ENCODE measurements around the gene OR6S1.
"Not testable (repeated sequence)": the region's sequence is repeated elsewhere in the genome, so short reads cannot be mapped to it uniquely, and the experiment has no call there.

Gene OR6S1

GRCh38 chr14:20671597-20672283 is 30.2 kb upstream of the OR6S1 start:
- no peak for TF ChIP-seq CTCF (IDR thresholded peaks at IDR 0.05; ENCODE audit: low read depth, low read length)
- DNase-seq (ENCODE audit: low read depth in 2 of 2) = no peak
- H3K4me3 ChIP-seq (replicated peaks in 1 of 2; ENCODE audit: low read depth in 2 of 2, low read length in 2 of 2) = no peak overlapping the region

DNA sequence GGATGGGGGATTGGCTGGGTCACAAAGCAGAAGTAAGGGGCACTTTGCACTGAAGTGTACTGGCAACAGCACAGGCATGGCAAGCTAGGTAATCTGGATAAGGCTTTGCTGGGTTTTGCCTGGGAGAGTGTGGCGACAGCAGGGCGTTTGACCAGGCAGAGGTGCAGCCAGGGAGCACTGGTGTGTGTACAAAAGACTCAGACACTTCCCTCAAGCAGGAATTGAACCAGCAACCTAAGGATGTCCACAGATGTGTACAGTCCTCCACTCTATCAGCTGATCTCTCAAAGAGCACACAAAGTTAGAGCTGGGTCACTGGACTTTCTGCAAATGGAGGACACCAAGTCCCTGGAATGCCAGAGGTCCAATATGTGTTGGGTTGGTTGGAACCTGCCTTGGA is 27.5 kb upstream of the OR6S1 start:
- peak in 1 of 2 donors; percentile 21 for DNase-seq (ENCODE audit: low read depth in 2 of 2)
- H3K4me3 ChIP-seq (replicated peaks in 1 of 2; ENCODE audit: low read depth in 2 of 2, low read length in 2 of 2) = no peak overlapping the region
- no peak for TF ChIP-seq CTCF (IDR thresholded peaks at IDR 0.05; ENCODE audit: low read depth, low read length)

DNA sequence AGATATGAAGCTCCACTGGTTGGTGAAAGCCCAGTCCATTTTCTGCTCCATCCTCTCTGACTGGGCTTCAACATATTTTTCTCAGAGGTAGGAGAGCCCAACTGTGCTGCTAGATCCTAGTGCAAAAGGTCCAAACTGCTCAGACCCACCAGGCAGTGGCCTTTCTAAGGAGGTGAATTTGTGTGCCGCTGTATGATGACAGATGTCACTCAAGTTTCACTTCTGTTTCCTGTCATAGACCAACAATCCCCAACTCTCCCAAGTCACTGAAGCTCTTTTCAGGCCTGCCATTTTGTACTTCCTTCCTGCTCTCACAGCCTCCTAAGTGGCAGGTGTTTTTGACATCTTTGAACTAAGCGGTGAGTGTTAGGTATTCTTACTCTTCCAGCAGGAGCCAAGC is 26.5 kb upstream of the OR6S1 start:
- no peak for TF ChIP-seq CTCF (IDR thresholded peaks at IDR 0.05; ENCODE audit: low read depth, low read length)
- DNase-seq (ENCODE audit: low read depth in 2 of 2) = no peak
- H3K4me3 ChIP-seq (replicated peaks in 1 of 2; ENCODE audit: low read depth in 2 of 2, low read length in 2 of 2) = no peak overlapping the region

DNA sequence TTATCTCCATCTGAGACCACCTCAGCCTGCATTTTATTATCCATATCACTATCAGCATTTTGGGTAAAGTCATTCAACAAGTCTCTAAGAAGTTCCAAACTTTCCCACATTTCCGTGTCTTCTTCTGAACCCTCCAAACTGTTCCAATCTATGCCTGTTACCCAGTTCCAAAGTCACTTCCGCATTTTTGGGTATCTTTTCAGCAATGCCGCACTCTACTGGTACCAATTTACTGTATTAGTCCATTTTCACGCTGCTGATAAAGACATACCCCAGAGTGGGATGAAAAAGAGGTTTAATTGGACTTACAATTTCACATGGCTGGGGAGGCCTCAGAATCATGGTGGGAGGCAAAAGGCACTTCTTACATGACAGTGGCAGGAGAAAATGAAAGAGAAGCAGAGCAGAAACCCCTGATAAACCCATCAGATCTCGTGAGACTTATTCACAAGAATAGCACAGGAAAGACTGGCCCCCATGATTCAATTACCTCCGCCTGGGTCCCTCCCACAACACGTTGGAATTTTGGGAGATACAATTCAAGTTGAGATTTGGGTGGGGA is 25.0 kb upstream of the OR6S1 start:
- not testable (repeated sequence) for DNase-seq (ENCODE audit: low read depth in 2 of 2); H3K4me3 ChIP-seq (replicated peaks in 1 of 2; ENCODE audit: low read depth in 2 of 2, low read length in 2 of 2)

DNA sequence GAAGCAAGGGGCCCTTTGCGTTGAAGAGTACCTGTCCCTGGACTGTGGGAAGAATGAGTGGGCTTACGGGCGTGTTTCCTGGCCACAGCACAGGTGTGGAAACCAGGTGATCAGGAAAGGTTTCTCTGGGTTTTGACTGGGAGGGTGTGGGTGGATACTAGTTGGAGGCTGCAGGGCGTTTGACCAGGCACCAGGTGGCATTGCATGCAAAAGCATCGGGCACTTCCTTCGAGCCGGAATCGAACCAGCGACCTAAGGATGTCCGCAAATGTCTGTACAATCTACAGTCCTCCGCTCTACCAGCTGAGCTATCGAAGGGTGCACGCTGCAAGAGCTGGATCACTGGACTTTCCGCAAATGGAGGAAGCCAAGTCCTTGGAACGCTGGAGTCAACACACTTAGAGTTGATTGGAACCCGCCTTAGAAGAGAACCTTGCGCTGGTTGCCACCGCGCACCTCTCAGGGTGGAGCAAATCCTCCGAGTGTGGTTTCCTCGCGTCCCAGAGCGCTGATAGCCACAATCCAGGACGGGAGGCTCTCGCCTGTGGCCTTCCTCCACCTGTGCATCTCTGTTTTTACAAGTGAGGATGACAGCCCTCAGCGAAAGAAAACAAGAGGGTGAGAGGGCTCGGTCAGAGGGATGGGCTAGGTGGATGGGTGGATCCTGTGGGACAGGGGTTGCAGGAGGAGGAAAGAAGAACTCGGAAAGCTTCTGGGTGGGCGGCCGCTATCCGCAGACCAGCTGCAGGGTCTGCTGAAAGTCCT is 21.7 kb upstream of the OR6S1 start:
- TF ChIP-seq CTCF (IDR thresholded peaks at IDR 0.05; ENCODE audit: low read depth, low read length) = peak; percentile 49
- DNase-seq (ENCODE audit: low read depth in 2 of 2) = peak; percentile 62 to 90
- H3K4me3 ChIP-seq (replicated peaks in 1 of 2; ENCODE audit: low read depth in 2 of 2, low read length in 2 of 2) = peak overlapping the region in 1 of 2 donors; percentile 44

- TF ChIP-seq CTCF (IDR thresholded peaks at IDR 0.05; ENCODE audit: low read depth, low read length) = no peak
- no peak overlapping the region for H3K4me3 ChIP-seq (replicated peaks in 1 of 2; ENCODE audit: low read depth in 2 of 2, low read length in 2 of 2)
- DNase-seq (ENCODE audit: low read depth in 2 of 2) = no peak
Observed at GRCh38 chr14:20661197-20661596, 19.7 kb upstream of the OR6S1 start.

DNA sequence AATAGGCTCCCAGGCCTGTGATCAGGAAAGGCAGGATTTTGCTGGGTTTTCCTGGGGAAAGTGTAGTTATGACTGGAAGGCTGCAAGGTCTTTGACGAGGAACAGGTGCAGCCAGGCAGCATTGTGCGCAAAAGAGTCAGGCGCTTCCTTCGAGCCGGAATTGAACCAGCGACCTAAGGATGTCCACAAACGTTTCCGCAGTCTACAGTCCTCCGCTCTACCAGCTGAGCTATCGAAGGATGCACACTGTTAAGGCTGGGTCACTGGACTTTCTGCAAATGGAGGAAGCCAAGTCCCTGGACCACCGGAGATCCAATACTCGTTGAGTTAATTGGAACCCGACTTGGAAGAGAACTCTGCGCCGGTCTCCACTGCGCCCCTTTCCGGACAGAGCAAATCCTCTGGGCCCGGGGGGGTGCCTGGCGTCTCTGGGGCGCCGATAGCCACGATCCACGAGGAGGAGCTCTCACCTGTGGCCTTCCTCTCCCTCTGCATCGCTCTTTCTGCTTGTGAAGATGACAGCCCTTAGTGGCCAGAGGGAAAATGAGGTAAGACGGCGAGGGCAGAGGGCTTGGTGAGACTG is 18.4 kb upstream of the OR6S1 start:
- H3K4me3 ChIP-seq (replicated peaks in 1 of 2; ENCODE audit: low read depth in 2 of 2, low read length in 2 of 2) = no peak overlapping the region
- TF ChIP-seq CTCF (IDR thresholded peaks at IDR 0.05; ENCODE audit: low read depth, low read length) = no peak
- DNase-seq (ENCODE audit: low read depth in 2 of 2) = peak in 1 of 2 donors; percentile 21

Measured in cardiac fibroblast (primary cell).